ENCODE measurements around the gene CUL4A.
"Not testable (repeated sequence)": the region's sequence is repeated elsewhere in the genome, so short reads cannot be mapped to it uniquely, and the experiment has no call there.

Gene CUL4A

GRCh38 chr13:113238536-113238935, 29.1 kb downstream of the CUL4A start:
- DNase-seq (ENCODE audit: low read depth in 2 of 2), result no peak

GRCh38 chr13:113239357-113239756, 29.9 kb downstream of the CUL4A start:
- DNase-seq (ENCODE audit: low read depth in 2 of 2), result no peak

GRCh38 chr13:113239986-113240385, 30.6 kb downstream of the CUL4A start:
- DNase-seq (ENCODE audit: low read depth in 2 of 2), result no peak

GRCh38 chr13:113241623-113242022, 32.2 kb downstream of the CUL4A start:
- not testable (repeated sequence) for DNase-seq (ENCODE audit: low read depth in 2 of 2)

- no peak for DNase-seq (ENCODE audit: low read depth in 2 of 2)
These were observed 34.4 kb downstream of the CUL4A start for GRCh38 chr13:113243847-113244246.

GRCh38 chr13:113245849-113246796, 36.7 kb downstream of the CUL4A start:
- no peak for DNase-seq (ENCODE audit: low read depth in 2 of 2)

- DNase-seq (ENCODE audit: low read depth in 2 of 2), result no peak
These were observed 43.2 kb downstream of the CUL4A start for GRCh38 chr13:113252516-113253095.

GRCh38 chr13:113257908-113258307, 48.5 kb downstream of the CUL4A start:
- not testable (repeated sequence) for DNase-seq (ENCODE audit: low read depth in 2 of 2)

GRCh38 chr13:113258321-113259054, 49.1 kb downstream of the CUL4A start:
- no peak for DNase-seq (ENCODE audit: low read depth in 2 of 2)

- DNase-seq (ENCODE audit: low read depth in 2 of 2), result no peak
These were observed 51.6 kb downstream of the CUL4A start for GRCh38 chr13:113260996-113261395.

- DNase-seq (ENCODE audit: low read depth in 2 of 2), result not testable (repeated sequence)
These were observed 53.6 kb downstream of the CUL4A start for GRCh38 chr13:113263016-113263415.

- DNase-seq (ENCODE audit: low read depth in 2 of 2), result no peak
These were observed 58.4 kb downstream of the CUL4A start for GRCh38 chr13:113267642-113268405.

- DNase-seq (ENCODE audit: low read depth in 2 of 2), result no peak
These were observed 62.6 kb downstream of the CUL4A start for GRCh38 chr13:113272031-113272430.

- DNase-seq (ENCODE audit: low read depth in 2 of 2), result no peak
These were observed 63.3 kb downstream of the CUL4A start for GRCh38 chr13:113272701-113273181.

- DNase-seq (ENCODE audit: low read depth in 2 of 2), result no peak
These were observed 63.9 kb downstream of the CUL4A start for GRCh38 chr13:113273321-113273720.

GRCh38 chr13:113273851-113274590, 64.6 kb downstream of the CUL4A start:
- DNase-seq (ENCODE audit: low read depth in 2 of 2), result no peak

GRCh38 chr13:113274721-113275120, 65.3 kb downstream of the CUL4A start:
- DNase-seq (ENCODE audit: low read depth in 2 of 2), result no peak

GRCh38 chr13:113275387-113275786, 66.0 kb downstream of the CUL4A start:
- DNase-seq (ENCODE audit: low read depth in 2 of 2), result no peak

- DNase-seq (ENCODE audit: low read depth in 2 of 2), result no peak
These were observed 70.7 kb downstream of the CUL4A start for GRCh38 chr13:113280126-113280525.

- no peak for DNase-seq (ENCODE audit: low read depth in 2 of 2)
These were observed 74.5 kb downstream of the CUL4A start for GRCh38 chr13:113283904-113284303.

- DNase-seq (ENCODE audit: low read depth in 2 of 2), result no peak
These were observed 79.5 kb downstream of the CUL4A start for GRCh38 chr13:113288880-113289279.
